NT2/D1 (cell line): ENCODE results near the gene SLC3A2.

Experiments
- SUZ12 ChIP-seq: IDR thresholded peaks from 2 replicates; pipeline ENCODE4 v1.6.1; 2011; ENCODE audit not compliant: insufficient read length, insufficient read depth; ENCODE audit errors: extremely low read depth
- YY1 ChIP-seq: IDR thresholded peaks from 2 replicates; pipeline ENCODE4 v1.6.1; 2011; ENCODE audit not compliant: insufficient read length, insufficient read depth
- ZNF274 ChIP-seq: IDR thresholded peaks from 2 replicates; pipeline ENCODE4 v1.6.1; 2011; ENCODE audit warnings: mild to moderate bottlenecking, low read depth, low read length

- TF ChIP-seq SUZ12: no peak
- no peak for TF ChIP-seq ZNF274
- no peak for TF ChIP-seq YY1
These were observed 24.3 kb upstream of the SLC3A2 start for GRCh38 chr11:62856333-62856895.
